ENCODE results near the gene ADAMTSL1.

- TF ChIP-seq CTCF (conservative IDR thresholded peaks at IDR 0.05; ENCODE audit: low read depth in 2 of 2) = no peak
- TF ChIP-seq EZH2 (IDR thresholded peaks at IDR 0.05; ENCODE audit: low read depth, unreplicated experiment) = no peak
- no peak for TF ChIP-seq JUNB (IDR thresholded peaks at IDR 0.05; ENCODE audit: unreplicated experiment)
- no peak for TF ChIP-seq EZH2phosphoT487 (IDR thresholded peaks at IDR 0.05; ENCODE audit: unreplicated experiment)
- TF ChIP-seq REST (IDR thresholded peaks at IDR 0.05; ENCODE audit: unreplicated experiment) = no peak
- TF ChIP-seq POLR2AphosphoS5 (IDR thresholded peaks at IDR 0.05; ENCODE audit: low read depth) = no peak
- TF ChIP-seq CREB1 (CRISPR knock-in tag; IDR thresholded peaks at IDR 0.05; ENCODE audit: low read depth) = no peak
- TF ChIP-seq ETS1 (IDR thresholded peaks at IDR 0.05) = no peak
- TF ChIP-seq NANOG (IDR thresholded peaks at IDR 0.05; ENCODE audit: borderline replicate concordance) = no peak
- TF ChIP-seq ZNF331 (CRISPR knock-in tag; IDR thresholded peaks at IDR 0.05; ENCODE audit: low read depth) = no peak
- no peak for TF ChIP-seq STAT1 (IDR thresholded peaks at IDR 0.05; ENCODE audit: unreplicated experiment)
- no peak for TF ChIP-seq ZNF114 (CRISPR knock-in tag; IDR thresholded peaks at IDR 0.05)
These were observed 392.3 kb downstream of the ADAMTSL1 start for GRCh38 chr9:18866121-18866831.
